ENCODE measurements around the gene SLC22A23.

Gene SLC22A23

DNA sequence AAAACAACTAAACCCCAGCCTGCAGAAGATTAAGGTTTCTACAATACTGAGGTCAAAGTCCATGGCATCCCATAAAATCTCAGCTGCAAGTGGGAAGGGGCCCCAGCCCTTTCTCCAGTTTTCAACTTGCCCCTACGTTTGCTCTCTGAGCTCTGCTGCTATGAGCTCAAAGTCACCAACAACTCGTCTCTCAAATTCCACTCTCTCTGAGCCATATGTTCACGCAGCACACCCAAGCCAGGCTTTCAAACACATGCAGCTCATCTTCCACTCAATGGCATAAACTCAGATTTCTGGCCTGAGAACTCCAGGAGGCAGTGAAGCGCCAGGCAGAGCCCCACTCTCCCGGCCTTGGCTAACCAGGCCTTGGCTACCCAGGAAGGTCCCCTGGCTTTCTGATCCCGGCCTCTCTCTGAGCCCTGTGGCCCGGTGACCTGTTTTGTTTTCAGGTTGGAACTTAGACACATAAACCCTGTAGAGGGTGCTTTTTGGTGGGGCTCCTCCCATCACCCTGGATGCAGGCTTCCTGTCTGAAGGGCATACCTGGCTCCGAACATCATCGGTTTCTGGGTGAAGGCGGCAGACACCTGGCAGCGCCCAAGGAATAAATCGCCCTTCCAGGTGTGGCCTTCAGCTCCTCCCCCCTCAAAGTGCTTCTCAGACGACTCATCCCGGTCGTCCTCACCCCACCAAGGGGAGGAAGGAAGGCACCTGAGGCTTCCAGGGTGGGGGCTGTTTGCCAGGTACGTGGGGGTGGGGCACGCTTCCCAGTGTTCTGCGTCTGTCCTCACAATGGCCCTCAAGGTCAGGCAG lies 12.4 kb downstream of the SLC22A23 start:
- DNase-seq: no peak

DNA sequence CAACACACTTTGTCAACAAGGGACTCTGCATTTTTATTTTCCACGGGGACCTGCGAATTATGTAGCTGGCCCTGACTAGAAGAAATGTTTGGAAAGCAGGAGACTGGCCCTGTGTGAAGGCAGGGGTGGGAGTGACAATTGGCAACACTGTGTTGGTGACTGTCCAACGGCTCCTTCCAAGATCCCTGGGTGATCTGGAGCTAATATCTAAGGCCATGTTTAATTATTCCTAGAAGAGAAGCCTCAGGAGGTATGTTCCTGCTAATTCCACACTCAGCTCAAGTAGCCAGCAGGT lies 13.7 kb downstream of the SLC22A23 start:
- no peak for DNase-seq

DNA sequence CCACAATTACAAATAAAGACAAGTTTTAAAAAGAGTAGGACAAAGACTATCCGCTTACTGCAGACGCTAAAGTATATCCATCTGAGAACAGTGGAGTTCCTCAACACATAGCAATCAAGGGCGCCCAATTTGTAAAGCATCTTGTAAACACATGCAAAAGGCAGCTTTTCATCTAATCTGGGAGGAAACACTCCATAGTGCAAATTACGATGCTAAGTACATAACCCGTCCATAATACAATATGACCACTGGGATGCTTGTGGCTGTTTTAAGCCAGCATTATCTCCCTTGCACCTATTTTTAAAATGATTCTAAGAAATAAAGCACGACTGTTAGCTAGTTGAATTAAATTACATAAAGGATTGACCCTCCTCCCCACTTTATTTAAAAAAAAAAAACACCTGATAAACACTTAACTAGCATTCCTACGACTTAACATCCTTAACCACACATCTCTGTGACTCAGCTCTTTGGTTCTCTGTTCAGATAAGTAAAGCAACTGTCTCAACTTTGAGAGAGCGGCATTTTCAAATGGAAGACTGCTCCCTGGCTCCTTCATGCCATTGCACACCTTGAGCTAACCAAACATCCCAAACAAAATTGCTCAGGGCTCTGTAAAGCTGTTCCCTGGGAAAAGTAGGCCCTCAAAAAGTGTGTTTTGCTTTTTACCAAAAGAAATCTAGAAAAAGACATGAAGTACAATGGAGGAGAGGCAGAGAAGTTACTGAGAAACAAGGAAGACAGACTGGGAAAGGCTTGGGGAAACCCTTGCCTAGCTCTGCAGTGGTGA lies 14.2 kb downstream of the SLC22A23 start:
- DNase-seq: no peak

DNA sequence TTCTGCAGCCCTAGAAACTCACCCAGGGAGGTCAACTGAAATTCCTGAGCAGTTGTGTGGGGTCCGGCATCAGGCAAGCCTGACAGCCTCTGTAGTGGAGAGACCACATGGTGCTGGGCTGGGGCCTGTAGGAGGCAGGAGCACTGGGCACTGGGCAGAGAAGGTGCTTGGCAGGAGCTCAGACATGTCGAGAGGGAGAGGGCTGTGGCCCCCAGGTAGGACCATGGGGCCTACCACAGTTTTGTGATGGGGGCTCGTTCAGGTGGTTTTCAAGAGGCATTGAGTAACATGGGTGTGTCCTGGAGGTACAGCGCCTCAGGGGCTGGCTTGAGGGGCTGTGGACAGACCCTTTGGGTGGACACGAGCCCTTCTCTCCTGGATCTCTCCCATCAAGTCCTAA lies 15.9 kb downstream of the SLC22A23 start:
- DNase-seq: no peak

DNA sequence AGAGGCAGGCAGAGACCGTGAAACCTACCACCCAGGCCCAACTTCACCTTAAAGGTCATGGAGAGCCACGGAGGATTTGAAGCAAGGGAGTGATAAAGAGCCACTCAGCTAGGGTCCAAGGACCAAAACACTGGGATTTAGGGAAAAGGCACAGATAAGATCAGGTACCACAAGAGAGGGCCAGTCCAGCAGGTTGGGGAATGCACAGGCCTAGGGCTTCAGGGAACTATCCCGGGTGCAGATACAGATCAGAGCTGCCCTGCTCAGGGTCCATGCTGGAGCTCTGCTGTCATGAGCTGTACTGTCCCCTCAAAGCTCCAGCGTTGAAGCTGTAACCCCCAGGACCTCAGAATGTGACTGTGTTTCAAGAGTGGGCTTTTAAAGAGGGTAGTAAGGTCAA lies 16.9 kb downstream of the SLC22A23 start:
- DNase-seq: no peak

GRCh38 chr6:3438190-3439167 lies 18.4 kb downstream of the SLC22A23 start:
- no peak for DNase-seq

GRCh38 chr6:3433005-3433404 lies 23.8 kb downstream of the SLC22A23 start:
- DNase-seq: no peak

- no peak for DNase-seq
Measured at GRCh38 chr6:3432416-3432815, 24.4 kb downstream of the SLC22A23 start.

- no peak for DNase-seq
Measured at GRCh38 chr6:3431994-3432393, 24.9 kb downstream of the SLC22A23 start.

- no peak for DNase-seq
Measured at GRCh38 chr6:3429211-3429610, 27.6 kb downstream of the SLC22A23 start.

DNA sequence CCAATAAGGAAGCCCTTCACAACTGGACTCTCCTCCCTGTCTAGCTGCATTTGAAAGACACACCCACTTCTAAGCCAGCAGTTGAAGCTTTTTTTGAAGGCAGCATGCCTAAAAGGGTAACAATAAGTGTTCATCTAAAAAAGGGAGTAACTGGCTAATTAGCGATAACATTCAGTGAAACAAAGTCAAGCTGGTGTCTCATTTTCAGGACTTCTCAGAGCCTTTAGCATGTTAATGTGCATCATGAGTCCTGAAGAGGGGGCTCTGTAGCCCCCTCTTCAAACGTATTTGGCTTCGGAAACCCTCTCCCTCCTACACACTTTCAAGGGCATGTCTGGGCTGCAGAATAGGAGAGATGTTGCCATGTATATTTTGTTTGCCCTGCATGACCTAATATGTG lies 28.1 kb downstream of the SLC22A23 start:
- DNase-seq: no peak

DNA sequence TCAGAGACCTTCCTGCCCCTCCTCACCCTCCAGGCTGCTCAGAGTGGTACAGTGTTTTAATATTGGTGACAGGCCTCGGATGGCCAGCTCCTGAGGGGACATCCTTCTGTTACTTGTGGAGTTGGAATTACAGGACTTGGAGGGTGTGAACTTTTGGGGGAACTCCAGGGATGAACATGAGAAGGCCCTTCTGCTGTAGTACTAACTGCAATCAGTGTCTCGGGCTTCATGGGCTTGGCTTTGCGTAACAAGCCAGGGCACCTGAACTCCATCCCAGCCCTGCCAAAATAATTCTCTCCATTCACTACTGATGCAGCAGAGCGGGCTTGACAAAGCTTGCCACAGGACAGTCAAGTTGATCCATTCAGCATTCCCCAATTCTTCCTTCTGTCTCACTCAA lies 28.6 kb downstream of the SLC22A23 start:
- DNase-seq: no peak

- DNase-seq: no peak
Measured at GRCh38 chr6:3427687-3428085, 29.2 kb downstream of the SLC22A23 start.

- no peak for DNase-seq
Measured at GRCh38 chr6:3426927-3427686, 29.7 kb downstream of the SLC22A23 start.

GRCh38 chr6:3426091-3426926 lies 30.5 kb downstream of the SLC22A23 start:
- no peak for DNase-seq

DNA sequence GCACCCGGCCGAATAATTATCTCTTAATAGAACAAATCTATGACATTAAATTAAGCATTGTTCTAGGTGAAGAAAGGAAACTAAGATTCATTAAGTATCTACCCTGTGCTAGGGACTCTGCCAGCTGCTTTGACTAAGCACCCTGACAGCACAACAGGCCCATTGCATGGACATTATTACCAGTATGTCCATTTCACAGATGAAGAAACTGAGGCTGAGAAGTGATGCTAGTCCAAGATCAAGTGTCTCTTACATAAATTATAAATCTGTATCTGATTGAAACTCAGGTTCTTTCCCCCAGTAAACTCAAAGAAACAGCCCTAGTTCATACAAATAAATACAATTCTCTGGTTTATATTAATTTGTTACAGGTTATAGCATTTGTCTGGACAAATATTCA lies 31.3 kb downstream of the SLC22A23 start:
- DNase-seq: no peak

DNA sequence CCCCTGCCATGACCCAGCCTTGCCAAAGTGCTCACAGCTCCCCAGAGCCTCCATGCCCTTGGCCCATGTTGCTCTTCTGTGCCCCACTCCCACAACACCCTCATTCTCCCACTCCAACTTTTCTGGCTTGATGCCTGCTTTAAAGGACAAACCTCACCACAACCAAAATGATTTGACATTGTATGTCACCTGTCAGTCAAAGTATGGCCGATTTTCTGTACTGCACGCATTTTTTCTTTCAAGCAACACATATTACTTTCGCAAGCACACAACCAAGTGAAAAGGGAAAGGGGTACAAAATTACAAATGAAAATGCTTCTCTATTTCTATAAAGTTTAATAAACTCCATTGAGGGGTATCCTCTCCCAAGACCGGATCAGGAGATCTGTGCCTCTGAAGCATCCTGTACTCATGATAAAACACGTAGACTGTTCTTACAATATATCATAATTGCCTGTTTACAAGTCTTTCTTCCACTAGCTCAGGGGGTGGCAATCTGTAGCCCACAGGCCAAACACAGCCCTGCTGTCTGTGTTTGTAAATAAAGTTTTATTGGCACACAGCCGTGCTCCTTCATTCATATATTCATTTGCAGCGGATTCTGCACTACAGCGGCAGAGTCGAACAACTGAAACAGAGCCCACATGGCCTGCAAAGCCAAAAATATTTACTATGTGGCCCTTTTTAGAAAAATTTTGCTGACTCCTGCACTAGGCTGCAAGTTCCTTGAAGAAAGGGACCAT lies 32.5 kb downstream of the SLC22A23 start:
- no peak for DNase-seq

- DNase-seq: no peak
Measured at GRCh38 chr6:3423439-3424184, 33.2 kb downstream of the SLC22A23 start.

GRCh38 chr6:3422435-3423070 lies 34.3 kb downstream of the SLC22A23 start:
- no peak for DNase-seq
